NCI-H1092 (cell line): ENCODE measurements around the gene ZDHHC24.
"Not testable (repeated sequence)": the region's sequence is repeated elsewhere in the genome, so short reads cannot be mapped to it uniquely, and the experiment has no call there.

Source experiments
- DNase-seq: peaks from one replicate; lab custom pipeline; 2025; lab: John Stamatoyannopoulos, UW

ZDHHC24 gene

GRCh38 chr11:66546368-66546965 lies 619 bp upstream of the ZDHHC24 start, which contains the start of gene ACTN3:
TSS of gene ACTN3 (plus strand) at chr11:66546903. CDS start at chr11:66546938, 35 bp downstream.
- no peak for DNase-seq

- DNase-seq, result not testable (repeated sequence)
Observed at GRCh38 chr11:66544952-66545351, 896 bp downstream of the ZDHHC24 start.

- no peak for DNase-seq
Observed at GRCh38 chr11:66543263-66544107, 2.4 kb downstream of the ZDHHC24 start.

GRCh38 chr11:66542362-66542761 lies 3.5 kb downstream of the ZDHHC24 start:
- no peak for DNase-seq

GRCh38 chr11:66541892-66542291 lies 4.0 kb downstream of the ZDHHC24 start:
- DNase-seq, result no peak

GRCh38 chr11:66540598-66540997 lies 5.2 kb downstream of the ZDHHC24 start:
- not testable (repeated sequence) for DNase-seq

- DNase-seq, result no peak
Observed at GRCh38 chr11:66539870-66540213, 6.0 kb downstream of the ZDHHC24 start.

- no peak for DNase-seq
Observed at GRCh38 chr11:66539170-66539869, 6.5 kb downstream of the ZDHHC24 start.

- no peak for DNase-seq
Observed at GRCh38 chr11:66532784-66533183, 13.1 kb downstream of the ZDHHC24 start.

- DNase-seq, result no peak
Observed at GRCh38 chr11:66531841-66532240, 14.0 kb downstream of the ZDHHC24 start.

GRCh38 chr11:66530927-66531709 lies 14.7 kb downstream of the ZDHHC24 start:
- no peak for DNase-seq

GRCh38 chr11:66529655-66530054 lies 16.2 kb downstream of the ZDHHC24 start:
- DNase-seq, result no peak

GRCh38 chr11:66529069-66529468 lies 16.8 kb downstream of the ZDHHC24 start:
- DNase-seq, result no peak

- DNase-seq, result no peak
Observed at GRCh38 chr11:66524304-66525040, 21.4 kb downstream of the ZDHHC24 start.

- no peak for DNase-seq
Observed at GRCh38 chr11:66523611-66524010, 22.2 kb downstream of the ZDHHC24 start.

GRCh38 chr11:66510990-66511339 lies 34.9 kb downstream of the ZDHHC24 start:
- no peak for DNase-seq

GRCh38 chr11:66510271-66510989 lies 35.4 kb downstream of the ZDHHC24 start, which contains the start of gene BBS1:
TSS of gene BBS1 (plus strand) at chr11:66510635. CDS start at chr11:66510660, 25 bp downstream.
- peak; percentile 79 for DNase-seq

- DNase-seq, result no peak
Observed at GRCh38 chr11:66509131-66509561, 36.7 kb downstream of the ZDHHC24 start.

- no peak for DNase-seq
Observed at GRCh38 chr11:66505276-66505816, 40.5 kb downstream of the ZDHHC24 start.

GRCh38 chr11:66498506-66498905 lies 47.3 kb downstream of the ZDHHC24 start:
- no peak for DNase-seq
